ENCODE data around the gene MORC3. TPM values are rescaled to one million over a fixed set of nuclear protein-coding genes. Genes with fewer than 3 reads are reported as not detected.

MORC3 gene
- total and polyA plus RNA-seq, 9 of the 15 experiments (the other 6 are each of a cell fraction or from before 2014, with no cell fraction given), result 12.7 to 53.7 (median 36.0) TPM

DNA sequence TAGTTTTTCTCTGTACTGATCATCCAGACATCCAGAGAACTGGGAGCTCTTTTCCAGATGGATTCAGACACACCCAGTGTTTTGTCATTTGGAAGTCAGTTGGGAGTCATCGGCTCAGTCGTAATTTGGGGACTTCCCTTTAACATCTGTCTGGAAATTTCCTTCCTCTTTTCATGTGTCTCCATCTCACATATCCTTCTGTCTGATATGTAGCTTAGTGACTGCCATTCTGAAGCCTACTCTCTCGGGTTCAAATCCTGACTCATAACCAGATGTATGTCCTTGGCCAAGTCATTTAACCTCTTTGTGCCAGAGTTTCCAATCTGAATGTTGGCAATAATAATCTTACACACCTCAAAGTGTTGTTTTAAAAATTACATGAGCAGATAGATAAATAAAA lies 3.0 kb downstream of the MORC3 start:
- intact Hi-C loops (cut with micrococcal nuclease) (no loop called here), in situ Hi-C loops (cut with MboI) (no loop called here)
- Histone ChIP-seq H3K9me3 (replicated peaks; ENCODE audit: control insufficient read depth, insufficient read depth, low read depth, low read length) (no peaks in the 10 kb centered on the region), H3K36me3 (ENCODE audit: control insufficient read depth, insufficient read depth, low read length) (peaks cover 35% of the 10 kb centered on the region), H3K4me3 (no peak overlapping the region; the same call in 1 of the 2 replicates), H3K27ac (ENCODE audit: extremely low read depth, low read depth, low read length) (peak overlapping the region; percentile 97), H3K9me1 (ENCODE audit: control insufficient read depth, insufficient read depth, low read length) (no peaks in the 10 kb centered on the region), H3K27me3 (ENCODE audit: control insufficient read depth in 2 of 2, insufficient read depth in 2 of 2, low read length in 2 of 2) (no peaks in the 10 kb centered on the region), H4K20me1 (replicated peaks; ENCODE audit: control insufficient read depth, insufficient read depth, low read length) (peaks cover 28% of the 10 kb centered on the region), H3K4me1 (replicated peaks in 1 of 2; ENCODE audit: control insufficient read depth in 2 of 2, insufficient read depth in 2 of 2, low read length in 2 of 2) (peaks cover 16 to 36% of the 10 kb centered on the region in 2 experiments), H3K9ac (ENCODE audit: insufficient read depth in 1 of 2, low read depth in 2 of 2, low read length in 2 of 2) (peak overlapping the region in 1 of 2 experiments; percentile 92; a peak in 1 of 4 replicates), H2AFZ (ENCODE audit: low read depth, low read length) (no peak overlapping the region), H3K79me2 (ENCODE audit: control insufficient read depth, insufficient read depth, low read length) (peaks cover 78% of the 10 kb centered on the region), H3K4me2 (ENCODE audit: insufficient read depth, low read length) (peak overlapping the region; percentile 60)
- BruUV-seq (replicated peaks), result no TSS peak
- peak in 2 of 4 experiments; percentile 20 to 61 for DNase-seq (ENCODE audit: extremely low read depth in 1 of 4, low spot score in 3 of 4)
- FAIRE-seq, result no peak
- POLR2A ChIA-PET, result interaction anchor here (1.0 to 2.2 kb wide), 6 partner anchors 10 to 157 kb away, joined by 3 to 7 read pairs (median 5); partner anchors contain the start of gene CLDN14
- no peak for ATAC-seq
- CTCF ChIA-PET (ENCODE audit: low intra/inter-chr PET ratio), result no interaction called here
- WGBS (ENCODE audit: insufficient coverage, low coverage, missing lambda C conversion rate), result 7% methylated on average over 3 of the region's 3 CpGs
- TF ChIP-seq HNRNPLL (IDR thresholded peaks at IDR 0.05; ENCODE audit: low read depth, low read length, poor library complexity, severe bottlenecking), result no peak
- no peak for TF ChIP-seq BMI1 (IDR thresholded peaks at IDR 0.05; ENCODE audit: low read length)
- no peak for TF ChIP-seq TBP (optimal IDR thresholded peaks at IDR 0.05; ENCODE audit: low read depth, low read length)
- TF ChIP-seq, protein P1, sequence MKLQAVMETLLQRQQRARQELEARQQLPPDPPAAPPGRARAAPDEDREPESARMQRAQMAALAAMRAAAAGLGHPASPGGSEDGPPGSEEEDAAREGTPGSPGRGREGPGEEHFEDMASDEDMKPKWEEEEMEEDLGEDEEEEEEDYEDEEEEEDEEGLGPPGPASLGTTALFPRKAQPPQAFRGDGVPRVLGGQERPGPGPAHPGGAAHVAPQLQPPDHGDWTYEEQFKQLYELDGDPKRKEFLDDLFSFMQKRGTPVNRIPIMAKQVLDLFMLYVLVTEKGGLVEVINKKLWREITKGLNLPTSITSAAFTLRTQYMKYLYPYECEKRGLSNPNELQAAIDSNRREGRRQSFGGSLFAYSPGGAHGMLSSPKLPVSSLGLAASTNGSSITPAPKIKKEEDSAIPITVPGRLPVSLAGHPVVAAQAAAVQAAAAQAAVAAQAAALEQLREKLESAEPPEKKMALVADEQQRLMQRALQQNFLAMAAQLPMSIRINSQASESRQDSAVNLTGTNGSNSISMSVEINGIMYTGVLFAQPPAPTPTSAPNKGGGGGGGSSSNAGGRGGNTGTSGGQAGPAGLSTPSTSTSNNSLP (IDR thresholded peaks at IDR 0.05; ENCODE audit: borderline replicate concordance, low read depth, low read length), result no peak
- TF ChIP-seq GTF2F1 (IDR thresholded peaks at IDR 0.05; ENCODE audit: low read depth, low read length), result no peak
- no peak for TF ChIP-seq CBX2 (IDR thresholded peaks at IDR 0.05; ENCODE audit: insufficient read depth, low read length, poor library complexity, severe bottlenecking)
- TF ChIP-seq ZNF445 (CRISPR knock-in tag; IDR thresholded peaks at IDR 0.05; ENCODE audit: low read depth), result no peak
- peak; percentile 2 for TF ChIP-seq MEIS2 (IDR thresholded peaks at IDR 0.05; ENCODE audit: partially characterized antibody)
- TF ChIP-seq RBM39 (optimal IDR thresholded peaks at IDR 0.05; ENCODE audit: low read depth, low read length), result no peak
- TF ChIP-seq ZNF584 (CRISPR knock-in tag; IDR thresholded peaks at IDR 0.05; ENCODE audit: low read depth), result no peak
- peak; percentile 71 for TF ChIP-seq JUND (IDR thresholded peaks at IDR 0.05; ENCODE audit: borderline replicate concordance, low read depth, low read length)
- TF ChIP-seq JUND (tag; IDR thresholded peaks at IDR 0.05; ENCODE audit: borderline replicate concordance, low read depth, low read length), result peak; percentile 95; the same call in 2 of the 3 replicates
- no peak for TF ChIP-seq COPS2 (conservative IDR thresholded peaks at IDR 0.05)
- peak; percentile 77; the same call in 1 of the 2 replicates for TF ChIP-seq SPI1 (IDR thresholded peaks at IDR 0.05; ENCODE audit: borderline replicate concordance, low read depth, low read length)
- no peak for TF ChIP-seq KAT8 (IDR thresholded peaks at IDR 0.05; ENCODE audit: low read depth)
- peak in 1 of 2 experiments; percentile 8; a peak in 1 of 4 replicates for TF ChIP-seq RCOR1 (IDR thresholded peaks at IDR 0.05; ENCODE audit: borderline replicate concordance in 1 of 2, low read depth in 2 of 2, low read length in 2 of 2)
- TF ChIP-seq SIN3B (IDR thresholded peaks at IDR 0.05; ENCODE audit: low read depth), result no peak
- 0 out of 4 replicates have a peak, but pooled peaks of 1 of the 2 experiments have one; percentile 23 for TF ChIP-seq KDM1A (IDR thresholded peaks at IDR 0.05)
- TF ChIP-seq, protein P2, sequence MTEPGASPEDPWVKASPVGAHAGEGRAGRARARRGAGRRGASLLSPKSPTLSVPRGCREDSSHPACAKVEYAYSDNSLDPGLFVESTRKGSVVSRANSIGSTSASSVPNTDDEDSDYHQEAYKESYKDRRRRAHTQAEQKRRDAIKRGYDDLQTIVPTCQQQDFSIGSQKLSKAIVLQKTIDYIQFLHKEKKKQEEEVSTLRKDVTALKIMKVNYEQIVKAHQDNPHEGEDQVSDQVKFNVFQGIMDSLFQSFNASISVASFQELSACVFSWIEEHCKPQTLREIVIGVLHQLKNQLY (CRISPR knock-in tag; conservative IDR thresholded peaks at IDR 0.05), result no peak
- TF ChIP-seq ZSCAN29 (IDR thresholded peaks at IDR 0.05), result no peak
- no peak for TF ChIP-seq ZSCAN32 (CRISPR knock-in tag; IDR thresholded peaks at IDR 0.05)
- TF ChIP-seq CHD1 (IDR thresholded peaks at IDR 0.05; ENCODE audit: low read length), result no peak
- no peak for TF ChIP-seq PHTF2 (CRISPR knock-in tag; IDR thresholded peaks at IDR 0.05)
- TF ChIP-seq ZNF217 (CRISPR knock-in tag; IDR thresholded peaks at IDR 0.05), result no peak
